ENCODE results near the gene IL4.

GRCh38 chr5:132659598-132660493, 13.9 kb upstream of the IL4 start:
- TF ChIP-seq CTCF (IDR thresholded peaks at IDR 0.05; ENCODE audit: extremely low read depth in 1 of 2, insufficient read depth in 1 of 2, low read depth in 1 of 2, low read length in 2 of 2) (no peak), POLR2AphosphoS5 (IDR thresholded peaks at IDR 0.05; ENCODE audit: insufficient read depth, low read depth, low read length) (no peak), EZH2 (IDR thresholded peaks at IDR 0.05; ENCODE audit: borderline replicate concordance, low read depth, low read length, severe bottlenecking) (no peak), POLR2A (IDR thresholded peaks at IDR 0.05; ENCODE audit: low read depth, low read length) (no peak), JUN (IDR thresholded peaks at IDR 0.05; ENCODE audit: borderline replicate concordance, insufficient read depth, insufficient read length, low read depth) (no peak), GATA2 (IDR thresholded peaks at IDR 0.05; ENCODE audit: insufficient read depth, insufficient read length, low read depth, low read length) (no peak)
